GM04504 (cell line): ENCODE data around the gene NKRF.

Experiments used
- DNase-seq: peaks from one replicate; pipeline ENCODE4 v3.0.0-alpha.2; 2012; ENCODE audit warnings: low read depth

The NKRF gene

GRCh38 chrX:119607018-119607389 is 780 bp upstream of the NKRF start:
- DNase-seq = no peak

GRCh38 chrX:119605464-119606279 is 552 bp downstream of the NKRF start:
- no peak for DNase-seq

GRCh38 chrX:119604766-119605463 is 1.3 kb downstream of the NKRF start:
- no peak for DNase-seq

- no peak for DNase-seq
These were observed 3.4 kb downstream of the NKRF start for GRCh38 chrX:119602701-119603255.

GRCh38 chrX:119589810-119590209 is 16.4 kb downstream of the NKRF start:
- no peak for DNase-seq

- DNase-seq = no peak
These were observed 22.7 kb downstream of the NKRF start for GRCh38 chrX:119583431-119584059.

GRCh38 chrX:119579414-119579813 is 26.8 kb downstream of the NKRF start:
- DNase-seq = no peak

GRCh38 chrX:119574394-119575266 is 31.6 kb downstream of the NKRF start, which contains the start of gene UBE2A:
UBE2A (plus strand) TSS chrX:119574563; CDS start chrX:119574712, 149 bp downstream.
- DNase-seq = peak; percentile 77

- peak; percentile 14 for DNase-seq
These were observed 32.3 kb downstream of the NKRF start for GRCh38 chrX:119573840-119574393.

- DNase-seq = no peak
These were observed 33.0 kb downstream of the NKRF start for GRCh38 chrX:119573222-119573621.

- DNase-seq = no peak
These were observed 35.8 kb downstream of the NKRF start for GRCh38 chrX:119570351-119570835.

GRCh38 chrX:119565107-119565663 is 41.0 kb downstream of the NKRF start, which contains the start of gene STEEP1:
STEEP1 (minus strand) TSS chrX:119565409; CDS start chrX:119565355, 54 bp downstream.
- peak; percentile 74 for DNase-seq

- peak; percentile 23 for DNase-seq
These were observed 53.7 kb downstream of the NKRF start for GRCh38 chrX:119552508-119552907.

GRCh38 chrX:119549327-119550016 is 56.8 kb downstream of the NKRF start:
- no peak for DNase-seq

GRCh38 chrX:119541188-119541587 is 65.0 kb downstream of the NKRF start:
- DNase-seq = peak; percentile 29

GRCh38 chrX:119539872-119540271 is 66.4 kb downstream of the NKRF start:
- no peak for DNase-seq
